Astrocyte (in vitro differentiated cells and primary cell): ENCODE results near the gene RPA3.

ENCODE experiments used
- EZH2 ChIP-seq: IDR thresholded peaks from 2 replicates; pipeline ENCODE4 v1.6.1; 2012; ENCODE audit warnings: mild to moderate bottlenecking, low read length, inconsistent platforms; ENCODE audit not compliant: insufficient read depth
- TF ChIP-seq, protein P1 (sequence below): IDR thresholded peaks from 2 replicates; pipeline ENCODE4 v1.5.1; 2011; ENCODE audit warnings: low read depth, mild to moderate bottlenecking, inconsistent platforms, low read length, moderate library complexity; ENCODE audit not compliant: insufficient read depth

DNA sequence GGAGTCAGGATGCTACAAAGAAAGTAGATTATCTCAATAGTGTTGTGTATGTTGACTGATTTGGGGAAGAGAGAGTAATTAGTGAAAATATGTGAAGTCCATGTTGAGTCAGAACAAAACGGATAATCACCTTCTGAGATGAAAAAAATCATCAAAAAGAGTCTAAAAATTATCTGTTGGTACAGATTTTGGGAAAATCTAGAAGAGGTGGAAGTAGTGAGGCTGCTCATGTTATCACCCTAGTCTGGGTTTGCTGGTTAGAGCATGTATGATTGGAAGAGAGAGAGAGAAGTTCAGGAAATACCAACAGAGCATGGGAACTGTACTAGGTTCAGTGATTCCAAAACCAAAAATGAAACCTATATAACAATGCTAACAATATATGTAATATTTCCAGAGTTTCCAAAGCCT, 12.3 kb downstream of the RPA3 start:
- TF ChIP-seq EZH2: no peak
- TF ChIP-seq, protein P1, sequence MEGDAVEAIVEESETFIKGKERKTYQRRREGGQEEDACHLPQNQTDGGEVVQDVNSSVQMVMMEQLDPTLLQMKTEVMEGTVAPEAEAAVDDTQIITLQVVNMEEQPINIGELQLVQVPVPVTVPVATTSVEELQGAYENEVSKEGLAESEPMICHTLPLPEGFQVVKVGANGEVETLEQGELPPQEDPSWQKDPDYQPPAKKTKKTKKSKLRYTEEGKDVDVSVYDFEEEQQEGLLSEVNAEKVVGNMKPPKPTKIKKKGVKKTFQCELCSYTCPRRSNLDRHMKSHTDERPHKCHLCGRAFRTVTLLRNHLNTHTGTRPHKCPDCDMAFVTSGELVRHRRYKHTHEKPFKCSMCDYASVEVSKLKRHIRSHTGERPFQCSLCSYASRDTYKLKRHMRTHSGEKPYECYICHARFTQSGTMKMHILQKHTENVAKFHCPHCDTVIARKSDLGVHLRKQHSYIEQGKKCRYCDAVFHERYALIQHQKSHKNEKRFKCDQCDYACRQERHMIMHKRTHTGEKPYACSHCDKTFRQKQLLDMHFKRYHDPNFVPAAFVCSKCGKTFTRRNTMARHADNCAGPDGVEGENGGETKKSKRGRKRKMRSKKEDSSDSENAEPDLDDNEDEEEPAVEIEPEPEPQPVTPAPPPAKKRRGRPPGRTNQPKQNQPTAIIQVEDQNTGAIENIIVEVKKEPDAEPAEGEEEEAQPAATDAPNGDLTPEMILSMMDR: no peak
